Esophagus squamous epithelium (tissue), 5 donors: ENCODE measurements around the gene SURF2. TPM values are rescaled to one million over a fixed set of nuclear protein-coding genes. Genes with fewer than 3 reads are reported as not detected.
A peak's percentile ranks its signal among the peaks of the same experiment; 100 is the strongest.

ENCODE experiments used
- DNase-seq: peaks from one replicate; lab custom pipeline; 2025; lab: John Stamatoyannopoulos, UW
- H3K27ac ChIP-seq, 4 donors: fragments of 200-600 bp; sonication (generic); one replicate each; pipeline ENCODE4 v1.5.1; 2016 to 2019; ENCODE audit warnings: mild to moderate bottlenecking in 1 of 4
- H3K27me3 ChIP-seq, 4 donors: fragments of 200-600 bp; sonication (generic); 1 replicate in 3 of 4; 2 replicates in 1 of 4; pipeline versions ENCODE4 v1.5.1 to v1.6.0; 2017 to 2021; ENCODE audit warnings: antibody characterized with exemption in 1 of 4
- H3K36me3 ChIP-seq, 3 donors: fragments of 200-600 bp; sonication (generic); one replicate each; pipeline ENCODE4 v1.5.1; 2016 to 2019
- H3K4me1 ChIP-seq, 3 donors: fragments of 200-600 bp; sonication (generic); one replicate each; pipeline ENCODE4 v1.5.1; 2017 to 2019
- H3K4me3 ChIP-seq, 4 donors: fragments of 200-600 bp; sonication (generic); 1 replicate in 3 of 4; 2 replicates in 1 of 4; pipeline ENCODE4 v1.5.1; 2016 to 2019; ENCODE audit warnings: mild to moderate bottlenecking in 2 of 4, moderate library complexity in 1 of 4
- H3K9me3 ChIP-seq, 3 donors: fragments of 200-600 bp; sonication (generic); one replicate each; pipeline ENCODE4 v1.5.1; 2016 to 2019
- CTCF ChIP-seq, 6 experiments: fragments of 450-650 bp in 4 of 6; fragments of 200-600 bp in 2 of 6; sonication (generic) in 2 of 6; IDR thresholded peaks; one replicate each; pipeline ENCODE4 v1.5.1; 2016 to 2019; ENCODE audit warnings: antibody characterized with exemption in 6 of 6, mild to moderate bottlenecking in 4 of 6, moderate library complexity in 4 of 6
- POLR2A ChIP-seq, 4 donors: fragments of 450-650 bp; IDR thresholded peaks; one replicate each; pipeline ENCODE4 v1.6.1; 2017; ENCODE audit warnings: antibody characterized with exemption in 4 of 4, mild to moderate bottlenecking in 4 of 4, moderate library complexity in 3 of 4
- WGBS, 2 donors: methylation state at CpG; one replicate each; pipeline ENCODE4 v1.1.5; 2018; 5-methylcytosine and 5-hydroxymethylcytosine counted together
- intact Hi-C: fragments of 100-400 bp; cut with DNase I; formaldehyde crosslinking; loops from one replicate; pipeline ENCODE4 v1.15.0; 2022
- total RNA-seq, 4 donors: library from RNA; depleted of rRNA; stranded (reverse); fragments of >200 nt; gene quantifications; one replicate each; pipeline ENCODE4 v1.1.0, GENCODE V29; 2016
- donor health status: DM: yes; HTN: yes; CAD: no.

SURF2 gene
- total RNA-seq, 4 donors from 2014 or later: 30.1 to 36.8 (median 33.6) TPM

GRCh38 chr9:133379153-133380086, 23.1 kb downstream of the SURF2 start:
- Histone ChIP-seq H3K4me1 (peaks cover 0 to 48% (median 11%) of the 10 kb centered on the region in 3 donors), H3K36me3 (no peaks in the 10 kb centered on the region), H3K27ac (peak overlapping the region in 1 of 4 donors; percentile 52), H3K4me3 (no peak overlapping the region), H3K27me3 (no peaks in the 10 kb centered on the region), H3K9me3 (no peaks in the 10 kb centered on the region)
- intact Hi-C loops: no loop called here
- no peak for TF ChIP-seq POLR2A (IDR thresholded peaks at IDR 0.05)
- no peak for TF ChIP-seq CTCF (IDR thresholded peaks at IDR 0.05)
- DNase-seq: no peak
- WGBS, 2 donors: 80 to 83% methylated on average over 8 to 9 of the region's 14 CpGs

- no peaks in the 10 kb centered on the region for H3K27me3 ChIP-seq
- intact Hi-C loops: no loop called here
- 87% methylated on average over 4 of the region's 4 CpGs for WGBS, 2 donors
- peaks cover 0 to 38% (median 11%) of the 10 kb centered on the region in 3 donors for H3K4me1 ChIP-seq
- H3K27ac ChIP-seq: no peak overlapping the region
- no peak for DNase-seq
- H3K9me3 ChIP-seq: no peaks in the 10 kb centered on the region
- no peaks in the 10 kb centered on the region for H3K36me3 ChIP-seq
- TF ChIP-seq POLR2A (IDR thresholded peaks at IDR 0.05) (no peak), CTCF (IDR thresholded peaks at IDR 0.05) (no peak)
- no peak overlapping the region for H3K4me3 ChIP-seq
Measured at GRCh38 chr9:133380734-133381133, 24.4 kb downstream of the SURF2 start.

GRCh38 chr9:133382507-133383141, 26.3 kb downstream of the SURF2 start:
- H3K4me3 ChIP-seq: no peak overlapping the region
- H3K27ac ChIP-seq: no peak overlapping the region
- intact Hi-C loops: no loop called here
- WGBS, 2 donors: 76 to 85% methylated on average over 4 of the region's 4 CpGs
- DNase-seq: no peak
- H3K4me1 ChIP-seq: peaks cover 6 to 32% (median 6%) of the 10 kb centered on the region in 3 donors
- H3K27me3 ChIP-seq: no peaks in the 10 kb centered on the region
- no peaks in the 10 kb centered on the region for H3K36me3 ChIP-seq
- H3K9me3 ChIP-seq: no peaks in the 10 kb centered on the region
- no peak for TF ChIP-seq POLR2A (IDR thresholded peaks at IDR 0.05)
- TF ChIP-seq CTCF (IDR thresholded peaks at IDR 0.05): no peak

- no peak for DNase-seq
- no peaks in the 10 kb centered on the region for H3K27me3 ChIP-seq
- no peak overlapping the region for H3K4me3 ChIP-seq
- H3K27ac ChIP-seq: no peak overlapping the region
- WGBS, 2 donors: 88 to 90% methylated on average over 3 of the region's 3 CpGs
- no peaks in the 10 kb centered on the region for H3K9me3 ChIP-seq
- intact Hi-C loops: no loop called here
- H3K36me3 ChIP-seq: no peaks in the 10 kb centered on the region
- peaks cover 6 to 32% (median 9%) of the 10 kb centered on the region in 3 donors for H3K4me1 ChIP-seq
- TF ChIP-seq POLR2A (IDR thresholded peaks at IDR 0.05) (no peak), CTCF (IDR thresholded peaks at IDR 0.05) (no peak)
Measured at GRCh38 chr9:133383438-133383837, 27.1 kb downstream of the SURF2 start.
